ENCODE measurements around the gene TRPT1.

GRCh38 chr11:64192434-64192833 is 33.6 kb downstream of the TRPT1 start:
- TF ChIP-seq POLR2A (IDR thresholded peaks at IDR 0.05) (no peak), CTCF (IDR thresholded peaks at IDR 0.05) (no peak)
